Fibroblast of villous mesenchyme (primary cell): ENCODE results near the gene NTNG2. TPM values are rescaled to one million over a fixed set of nuclear protein-coding genes. Genes with fewer than 3 reads are reported as not detected.
"Not testable (repeated sequence)": the region's sequence is repeated elsewhere in the genome, so short reads cannot be mapped to it uniquely, and the experiment has no call there.

ENCODE experiments used
- DNase-seq: peaks from one replicate; pipeline ENCODE4 v3.0.0-alpha.2; 2010; ENCODE audit warnings: low read depth
- H3K4me3 ChIP-seq: 2 replicates; pipeline ENCODE4 v1.5.1; 2011; ENCODE audit warnings: low read depth, mild to moderate bottlenecking, low read length
- total RNA-seq: library from RNA; depleted of rRNA; stranded (reverse); fragments of >200 nt; gene quantifications from 2 replicates; pipeline ENCODE4 v1.2.3, GENCODE V29; 2012
- TF ChIP-seq, protein P1 (sequence below): IDR thresholded peaks from 2 replicates; pipeline ENCODE4 v1.5.1; 2012; ENCODE audit warnings: low read depth, mild to moderate bottlenecking, low read length; ENCODE audit not compliant: insufficient read depth

The NTNG2 gene
- total RNA-seq, 1 donor: 0.86 TPM

DNA sequence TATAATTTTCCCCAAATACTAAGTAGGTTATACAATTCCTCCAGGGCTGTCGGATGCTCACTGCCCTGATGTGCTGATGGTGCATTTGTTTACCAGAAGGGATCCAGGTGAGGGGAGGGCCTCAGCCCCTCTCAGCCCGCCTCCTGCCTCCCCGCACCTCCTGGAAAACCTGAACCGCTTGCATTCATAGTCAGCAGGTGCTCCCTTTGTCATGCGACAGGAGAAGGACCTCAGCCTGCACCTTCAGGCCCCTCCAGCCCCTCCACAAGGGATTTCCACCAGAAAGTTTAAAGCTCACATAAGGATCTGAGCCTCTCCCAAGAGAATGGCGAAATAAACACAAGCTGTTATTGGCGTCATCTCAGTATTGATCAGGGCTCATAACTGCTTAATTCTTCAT, 36.5 kb upstream of the NTNG2 start:
- TF ChIP-seq, protein P1, sequence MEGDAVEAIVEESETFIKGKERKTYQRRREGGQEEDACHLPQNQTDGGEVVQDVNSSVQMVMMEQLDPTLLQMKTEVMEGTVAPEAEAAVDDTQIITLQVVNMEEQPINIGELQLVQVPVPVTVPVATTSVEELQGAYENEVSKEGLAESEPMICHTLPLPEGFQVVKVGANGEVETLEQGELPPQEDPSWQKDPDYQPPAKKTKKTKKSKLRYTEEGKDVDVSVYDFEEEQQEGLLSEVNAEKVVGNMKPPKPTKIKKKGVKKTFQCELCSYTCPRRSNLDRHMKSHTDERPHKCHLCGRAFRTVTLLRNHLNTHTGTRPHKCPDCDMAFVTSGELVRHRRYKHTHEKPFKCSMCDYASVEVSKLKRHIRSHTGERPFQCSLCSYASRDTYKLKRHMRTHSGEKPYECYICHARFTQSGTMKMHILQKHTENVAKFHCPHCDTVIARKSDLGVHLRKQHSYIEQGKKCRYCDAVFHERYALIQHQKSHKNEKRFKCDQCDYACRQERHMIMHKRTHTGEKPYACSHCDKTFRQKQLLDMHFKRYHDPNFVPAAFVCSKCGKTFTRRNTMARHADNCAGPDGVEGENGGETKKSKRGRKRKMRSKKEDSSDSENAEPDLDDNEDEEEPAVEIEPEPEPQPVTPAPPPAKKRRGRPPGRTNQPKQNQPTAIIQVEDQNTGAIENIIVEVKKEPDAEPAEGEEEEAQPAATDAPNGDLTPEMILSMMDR: no peak
- no peak for DNase-seq
- H3K4me3 ChIP-seq: no peak overlapping the region

DNA sequence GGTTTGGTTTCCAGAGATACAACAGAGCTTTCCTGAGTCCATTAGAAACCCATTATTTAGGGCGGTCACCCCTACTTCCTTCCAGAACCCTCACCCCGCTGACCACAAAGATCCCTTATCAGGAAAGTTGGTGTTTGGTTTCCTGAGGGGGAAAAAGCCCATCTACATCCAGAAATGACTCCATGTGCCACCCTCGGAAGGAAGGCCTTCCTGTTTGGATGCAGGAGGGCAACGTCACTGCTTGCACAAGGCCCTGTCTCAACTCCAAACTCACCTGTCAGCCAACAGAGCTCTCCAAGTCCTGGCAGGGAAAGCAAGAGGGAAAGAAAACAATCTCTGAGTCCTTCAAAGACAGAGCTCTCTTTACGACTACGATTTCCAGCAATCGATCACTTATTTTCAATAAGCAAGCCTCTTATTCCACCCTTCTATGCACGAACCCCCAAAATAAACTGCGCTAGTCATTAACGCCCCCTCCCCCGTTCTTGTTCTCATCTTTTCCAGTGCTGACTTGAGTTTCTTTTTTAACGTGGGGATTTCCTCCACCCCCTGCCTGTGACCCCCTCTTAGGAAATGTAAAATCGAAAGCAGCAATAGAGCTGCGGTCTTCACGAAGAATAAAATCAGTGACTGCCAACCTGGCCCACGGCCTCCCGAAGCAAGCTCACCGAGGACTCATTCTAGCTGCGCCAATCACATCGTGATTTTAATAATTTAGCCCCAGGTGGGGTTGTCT, 35.7 kb upstream of the NTNG2 start:
- no peak for DNase-seq
- TF ChIP-seq, protein P1: no peak
- no peak overlapping the region for H3K4me3 ChIP-seq

DNA sequence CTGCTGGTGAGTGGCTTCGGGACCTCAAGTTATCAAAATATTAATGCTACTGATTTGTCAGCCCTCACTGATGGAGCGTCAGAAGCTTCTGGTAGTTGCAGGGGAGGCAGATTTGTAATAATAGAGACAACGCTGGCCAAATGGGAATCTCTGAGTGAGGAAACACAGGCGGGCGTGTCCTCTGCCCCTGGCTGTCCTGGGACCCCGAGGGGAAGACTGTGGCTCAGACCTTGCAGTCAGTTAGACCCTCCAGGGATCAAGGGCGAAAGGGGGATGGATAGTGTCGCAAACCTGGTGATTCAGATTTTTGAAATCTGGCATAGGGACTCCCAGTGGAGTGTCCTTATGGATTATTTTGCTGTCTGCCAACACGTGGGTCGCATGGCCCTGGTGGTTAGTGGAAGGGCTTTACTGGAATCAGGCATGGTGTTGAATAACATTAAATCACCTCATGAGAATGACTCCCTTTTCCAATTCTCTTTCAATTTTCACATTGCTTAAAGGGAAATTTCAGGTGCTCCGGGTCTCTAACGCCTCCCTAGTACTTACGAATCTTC, 35.1 kb upstream of the NTNG2 start:
- TF ChIP-seq, protein P1: no peak
- no peak for DNase-seq
- no peak overlapping the region for H3K4me3 ChIP-seq

DNA sequence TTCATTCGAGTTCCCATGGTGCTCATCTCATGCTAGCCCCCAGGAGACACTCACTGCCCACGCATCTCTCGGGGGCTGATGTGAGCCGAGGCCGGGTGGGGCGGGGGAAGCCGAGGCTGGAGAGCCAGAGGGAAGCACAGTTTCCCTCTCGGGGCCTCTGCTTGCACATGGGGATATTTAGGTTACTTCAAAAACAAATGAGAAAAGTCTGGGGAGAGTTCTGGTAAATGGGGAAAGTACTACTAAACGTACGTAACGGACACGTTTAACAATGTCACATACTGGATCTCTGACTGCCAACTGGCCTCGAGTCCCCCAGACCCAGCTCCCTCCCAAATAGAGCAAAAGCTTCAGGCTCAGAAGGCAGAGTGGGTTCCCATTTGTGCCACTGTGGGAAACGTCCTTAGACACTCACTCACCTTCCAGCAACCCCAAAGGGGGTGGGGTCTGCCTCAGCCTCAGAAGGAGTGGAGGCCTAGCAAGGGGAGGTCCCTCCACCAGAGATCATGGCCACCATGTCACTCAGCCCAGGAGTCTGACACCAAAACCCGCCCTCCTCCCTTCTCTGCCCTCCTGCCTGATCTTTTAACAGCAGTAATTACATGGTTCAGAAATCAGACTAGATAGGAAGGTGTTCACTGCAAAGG, 33.8 kb upstream of the NTNG2 start:
- DNase-seq: no peak
- TF ChIP-seq, protein P1: no peak
- no peak overlapping the region for H3K4me3 ChIP-seq

DNA sequence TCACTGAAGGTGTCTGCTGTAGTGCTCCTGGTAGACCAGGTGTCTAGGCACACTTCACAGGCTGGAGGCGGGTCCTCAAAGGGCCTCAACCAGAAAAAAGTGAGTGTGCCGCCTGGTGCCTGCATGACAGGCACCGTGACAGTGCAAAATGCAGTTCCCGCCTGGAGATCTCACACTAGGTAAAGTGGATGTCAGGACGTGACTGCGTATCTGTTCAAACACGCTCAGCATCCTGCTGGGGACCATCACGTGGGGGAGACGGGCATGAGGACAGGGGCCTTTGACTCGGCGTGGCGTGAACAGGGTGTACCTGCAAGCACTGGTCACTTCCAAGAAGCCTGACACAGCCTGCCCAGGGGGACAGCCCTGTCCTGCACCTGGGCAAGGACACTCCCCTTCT, 32.3 kb upstream of the NTNG2 start:
- TF ChIP-seq, protein P1: no peak
- H3K4me3 ChIP-seq: no peak overlapping the region
- no peak for DNase-seq

DNA sequence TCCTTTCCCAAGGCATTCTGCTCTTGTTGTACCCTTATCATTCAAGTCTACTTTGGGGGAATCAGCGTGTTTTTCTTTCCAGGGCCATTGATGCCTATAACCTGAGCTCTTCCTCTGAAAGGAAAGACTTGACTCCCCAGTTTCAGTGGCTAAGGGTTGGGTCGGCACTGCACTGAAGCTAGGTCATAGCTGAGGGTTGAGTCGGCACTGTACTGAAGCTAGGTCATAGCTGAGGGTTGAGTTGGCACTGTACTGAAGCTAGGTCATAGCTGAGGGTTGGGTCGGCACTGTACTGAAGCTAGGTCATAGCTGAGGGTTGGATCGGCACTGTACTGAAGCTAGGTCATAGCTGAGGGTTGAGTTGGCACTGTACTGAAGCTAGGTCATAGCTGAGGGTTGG, 27.8 kb upstream of the NTNG2 start:
- not testable (repeated sequence) for H3K4me3 ChIP-seq, DNase-seq

DNA sequence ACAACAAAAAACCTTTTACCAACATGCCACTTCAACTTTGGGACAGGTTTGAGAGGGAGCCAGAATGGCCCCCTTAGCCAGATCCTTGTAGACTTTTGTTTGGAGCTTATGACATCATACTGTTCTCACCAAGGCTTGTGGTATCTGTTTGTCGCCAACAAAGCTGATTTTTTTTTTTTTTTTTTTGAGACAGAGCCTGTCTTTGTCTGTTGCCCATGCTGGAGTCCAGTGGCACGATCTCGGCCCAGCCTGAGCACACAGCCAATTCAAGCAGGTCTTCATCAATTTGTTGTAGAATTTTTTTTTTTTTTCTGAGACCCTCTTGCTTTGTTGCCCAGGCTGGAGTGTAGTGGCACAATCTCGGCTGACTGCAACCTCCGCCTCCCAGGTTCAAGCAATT, 26.4 kb upstream of the NTNG2 start:
- no peak overlapping the region for H3K4me3 ChIP-seq
- no peak for DNase-seq
- TF ChIP-seq, protein P1: no peak
